ENCODE results near the gene MEP1B.
"Not testable (repeated sequence)": the region's sequence is repeated elsewhere in the genome, so short reads cannot be mapped to it uniquely, and the experiment has no call there.

MEP1B gene

DNA sequence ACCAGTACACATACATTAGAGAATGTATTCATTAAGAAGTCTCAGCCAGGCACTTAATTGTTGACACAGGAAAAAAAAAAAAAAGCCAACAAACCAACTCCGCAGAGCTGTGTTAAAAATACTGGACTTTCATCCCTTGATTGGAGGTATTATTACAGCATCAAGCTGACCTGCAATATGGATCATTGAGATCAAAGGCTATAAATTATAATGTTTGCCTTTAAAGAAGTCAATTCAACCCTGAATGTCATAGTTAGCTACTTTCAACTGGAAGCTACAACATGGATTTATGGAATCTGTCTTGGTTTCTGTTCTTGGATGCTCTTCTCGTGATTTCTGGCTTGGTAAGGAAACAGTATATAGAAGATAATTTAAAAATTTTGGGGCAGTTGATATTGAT, at the start of gene MEP1B:
Gene MEP1B (plus strand): TSS at position 250 of the 400 bp plus-strand sequence. CDS start 32 bp downstream, at position 282.
- H3K27me3 ChIP-seq (ENCODE audit: insufficient read depth, low read length) = no peaks in the 10 kb centered on the region
- H3K36me3 ChIP-seq (ENCODE audit: insufficient read depth, low read length) = no peaks in the 10 kb centered on the region
- no peak within 1 kb of the TSS for H2AFZ ChIP-seq (ENCODE audit: low read depth, low read length)
- no peak within 1 kb of the TSS for H3K4me3 ChIP-seq (ENCODE audit: low read length)
- no peaks in the 10 kb centered on the region for H3K9me3 ChIP-seq (ENCODE audit: low read length)
- no peaks in the 10 kb centered on the region for H3K4me1 ChIP-seq (ENCODE audit: insufficient read depth, low read length)

GRCh38 chr18:32148185-32148870, 41.5 kb upstream of the MEP1B start:
- Histone ChIP-seq H3K4me1 (ENCODE audit: insufficient read depth, low read length) (no peaks in the 10 kb centered on the region), H3K4me3 (ENCODE audit: low read length) (no peak overlapping the region), H2AFZ (ENCODE audit: low read depth, low read length) (no peak overlapping the region), H3K36me3 (ENCODE audit: insufficient read depth, low read length) (no peaks in the 10 kb centered on the region), H3K27me3 (ENCODE audit: insufficient read depth, low read length) (no peaks in the 10 kb centered on the region), H3K9me3 (ENCODE audit: low read length) (no peaks in the 10 kb centered on the region)

- Histone ChIP-seq H3K4me1 (ENCODE audit: insufficient read depth, low read length) (no peaks in the 10 kb centered on the region), H3K4me3 (ENCODE audit: low read length) (no peak overlapping the region), H3K27me3 (ENCODE audit: insufficient read depth, low read length) (no peaks in the 10 kb centered on the region), H3K9me3 (ENCODE audit: low read length) (no peaks in the 10 kb centered on the region), H2AFZ (ENCODE audit: low read depth, low read length) (no peak overlapping the region), H3K36me3 (ENCODE audit: insufficient read depth, low read length) (no peaks in the 10 kb centered on the region)
These were observed 37.0 kb upstream of the MEP1B start for GRCh38 chr18:32152705-32153448.

- H3K4me1 ChIP-seq (ENCODE audit: insufficient read depth, low read length) = no peaks in the 10 kb centered on the region
- H2AFZ ChIP-seq (ENCODE audit: low read depth, low read length) = no peak overlapping the region
- H3K9me3 ChIP-seq (ENCODE audit: low read length) = no peaks in the 10 kb centered on the region
- no peaks in the 10 kb centered on the region for H3K36me3 ChIP-seq (ENCODE audit: insufficient read depth, low read length)
- no peaks in the 10 kb centered on the region for H3K27me3 ChIP-seq (ENCODE audit: insufficient read depth, low read length)
- H3K4me3 ChIP-seq (ENCODE audit: low read length) = no peak overlapping the region
These were observed 33.0 kb upstream of the MEP1B start for GRCh38 chr18:32156855-32157254.

GRCh38 chr18:32157580-32157979, 32.3 kb upstream of the MEP1B start:
- Histone ChIP-seq H3K4me3 (ENCODE audit: low read length) (no peak overlapping the region), H3K9me3 (ENCODE audit: low read length) (no peaks in the 10 kb centered on the region), H3K4me1 (ENCODE audit: insufficient read depth, low read length) (no peaks in the 10 kb centered on the region), H2AFZ (ENCODE audit: low read depth, low read length) (no peak overlapping the region), H3K27me3 (ENCODE audit: insufficient read depth, low read length) (no peaks in the 10 kb centered on the region), H3K36me3 (ENCODE audit: insufficient read depth, low read length) (no peaks in the 10 kb centered on the region)

DNA sequence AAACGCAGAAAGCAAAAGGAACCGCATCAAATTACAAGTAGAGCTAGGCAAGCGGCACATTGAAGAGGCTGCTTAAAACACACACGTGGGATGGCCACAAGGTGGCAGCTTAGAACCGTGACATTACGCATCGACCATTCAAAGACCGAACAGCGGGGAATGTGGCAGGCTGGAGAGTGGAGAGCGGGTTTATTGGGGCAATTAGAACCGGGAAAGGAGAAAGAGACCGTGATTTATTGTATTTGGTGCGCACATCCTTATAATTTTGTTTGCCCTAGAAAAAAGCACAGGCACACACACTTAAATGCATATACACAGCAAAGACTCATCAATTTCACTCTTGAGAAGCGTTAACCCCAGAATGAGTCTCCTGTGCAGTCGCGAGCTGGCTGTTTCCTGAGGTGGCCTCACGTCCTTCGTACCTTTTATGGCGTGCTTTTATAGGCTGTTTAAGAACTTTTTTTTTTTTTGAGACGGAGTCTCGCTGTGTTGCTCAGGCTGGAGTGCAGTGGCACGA, 31.7 kb upstream of the MEP1B start:
- Histone ChIP-seq H3K27me3 (ENCODE audit: insufficient read depth, low read length) (no peaks in the 10 kb centered on the region), H3K4me3 (ENCODE audit: low read length) (no peak overlapping the region), H3K36me3 (ENCODE audit: insufficient read depth, low read length) (no peaks in the 10 kb centered on the region), H3K4me1 (ENCODE audit: insufficient read depth, low read length) (no peaks in the 10 kb centered on the region), H3K9me3 (ENCODE audit: low read length) (no peaks in the 10 kb centered on the region), H2AFZ (ENCODE audit: low read depth, low read length) (no peak overlapping the region)

DNA sequence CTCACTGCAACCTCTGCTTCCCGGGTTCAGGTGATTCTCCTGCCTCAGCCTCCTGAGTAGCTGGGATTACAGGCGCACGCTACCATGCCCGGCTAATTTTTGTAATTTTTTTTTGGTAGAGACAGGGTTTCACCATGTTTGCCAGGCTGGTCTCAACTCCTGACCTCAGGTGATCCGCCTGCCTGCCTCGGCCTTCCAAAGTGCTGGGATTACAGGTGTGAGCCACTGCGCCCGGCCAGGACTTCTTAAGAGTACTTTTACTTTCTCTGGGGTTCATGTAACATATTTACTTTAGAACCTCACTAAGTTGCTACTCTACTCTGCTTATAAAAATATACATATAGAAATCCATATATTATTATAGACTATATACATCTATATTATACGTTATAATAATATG, 31.2 kb upstream of the MEP1B start:
- H3K4me1 ChIP-seq (ENCODE audit: insufficient read depth, low read length); H3K9me3 ChIP-seq (ENCODE audit: low read length); H3K36me3 ChIP-seq (ENCODE audit: insufficient read depth, low read length); H2AFZ ChIP-seq (ENCODE audit: low read depth, low read length); H3K4me3 ChIP-seq (ENCODE audit: low read length); H3K27me3 ChIP-seq (ENCODE audit: insufficient read depth, low read length): not testable (repeated sequence)

DNA sequence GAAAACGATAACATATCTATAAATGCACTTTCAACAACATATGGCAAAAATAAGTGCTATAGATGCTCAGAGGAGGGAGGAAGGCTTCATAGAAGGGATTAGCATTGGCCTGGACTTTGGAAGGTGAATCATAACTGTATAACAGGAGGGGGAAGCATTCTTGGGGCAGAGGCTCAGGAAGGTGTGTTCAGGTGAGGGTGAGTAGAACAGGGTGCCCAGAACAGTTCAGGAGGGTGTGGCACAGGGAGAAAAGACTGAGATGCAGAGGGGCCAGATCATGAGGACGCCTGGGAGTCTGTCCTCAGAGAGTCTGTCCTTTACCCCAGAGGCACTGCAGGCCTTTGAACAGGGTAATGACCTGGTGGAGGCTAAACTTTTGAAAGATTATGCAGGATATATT, 29.3 kb upstream of the MEP1B start:
- Histone ChIP-seq H3K4me3 (ENCODE audit: low read length) (no peak overlapping the region), H3K27me3 (ENCODE audit: insufficient read depth, low read length) (no peaks in the 10 kb centered on the region), H3K9me3 (ENCODE audit: low read length) (no peaks in the 10 kb centered on the region), H2AFZ (ENCODE audit: low read depth, low read length) (no peak overlapping the region), H3K36me3 (ENCODE audit: insufficient read depth, low read length) (no peaks in the 10 kb centered on the region), H3K4me1 (ENCODE audit: insufficient read depth, low read length) (no peaks in the 10 kb centered on the region)

- H3K27me3 ChIP-seq (ENCODE audit: insufficient read depth, low read length) = no peaks in the 10 kb centered on the region
- H3K36me3 ChIP-seq (ENCODE audit: insufficient read depth, low read length) = no peaks in the 10 kb centered on the region
- no peaks in the 10 kb centered on the region for H3K4me1 ChIP-seq (ENCODE audit: insufficient read depth, low read length)
- no peaks in the 10 kb centered on the region for H3K9me3 ChIP-seq (ENCODE audit: low read length)
- H3K4me3 ChIP-seq (ENCODE audit: low read length) = no peak overlapping the region
- no peak overlapping the region for H2AFZ ChIP-seq (ENCODE audit: low read depth, low read length)
These were observed 21.7 kb upstream of the MEP1B start for GRCh38 chr18:32167980-32168730.

- Histone ChIP-seq H3K9me3 (ENCODE audit: low read length) (no peaks in the 10 kb centered on the region), H3K27me3 (ENCODE audit: insufficient read depth, low read length) (no peaks in the 10 kb centered on the region), H2AFZ (ENCODE audit: low read depth, low read length) (no peak overlapping the region), H3K4me3 (ENCODE audit: low read length) (no peak overlapping the region), H3K36me3 (ENCODE audit: insufficient read depth, low read length) (no peaks in the 10 kb centered on the region), H3K4me1 (ENCODE audit: insufficient read depth, low read length) (peaks cover 4% of the 10 kb centered on the region)
These were observed 16.2 kb upstream of the MEP1B start for GRCh38 chr18:32173654-32174053.

- Histone ChIP-seq H3K4me3 (ENCODE audit: low read length) (no peak overlapping the region), H3K4me1 (ENCODE audit: insufficient read depth, low read length) (peaks cover 9% of the 10 kb centered on the region), H3K9me3 (ENCODE audit: low read length) (no peaks in the 10 kb centered on the region), H2AFZ (ENCODE audit: low read depth, low read length) (no peak overlapping the region), H3K27me3 (ENCODE audit: insufficient read depth, low read length) (no peaks in the 10 kb centered on the region), H3K36me3 (ENCODE audit: insufficient read depth, low read length) (no peaks in the 10 kb centered on the region)
These were observed 15.1 kb upstream of the MEP1B start for GRCh38 chr18:32174719-32175118.

DNA sequence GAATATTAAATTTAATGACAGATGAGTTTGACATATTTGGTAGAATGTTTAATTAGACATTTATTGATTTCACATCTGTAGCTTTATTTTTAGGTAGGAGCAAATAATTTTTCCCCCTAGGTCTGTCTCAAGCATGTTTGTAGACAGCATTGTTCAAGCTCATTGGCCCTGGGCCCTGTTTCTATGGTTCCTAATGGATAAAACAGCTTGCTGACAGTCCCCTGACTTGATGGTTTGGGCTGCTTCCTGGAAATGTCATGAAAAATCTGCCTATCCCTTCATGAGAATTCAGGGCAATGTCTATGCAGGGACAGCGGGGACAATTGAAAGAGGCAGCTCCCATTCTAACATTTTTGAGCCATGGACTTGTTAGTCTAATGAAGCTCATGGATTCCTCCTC, 14.6 kb upstream of the MEP1B start:
- Histone ChIP-seq H3K36me3 (ENCODE audit: insufficient read depth, low read length) (no peaks in the 10 kb centered on the region), H3K4me3 (ENCODE audit: low read length) (no peak overlapping the region), H3K9me3 (ENCODE audit: low read length) (no peaks in the 10 kb centered on the region), H2AFZ (ENCODE audit: low read depth, low read length) (no peak overlapping the region), H3K27me3 (ENCODE audit: insufficient read depth, low read length) (no peaks in the 10 kb centered on the region), H3K4me1 (ENCODE audit: insufficient read depth, low read length) (peaks cover 14% of the 10 kb centered on the region)

DNA sequence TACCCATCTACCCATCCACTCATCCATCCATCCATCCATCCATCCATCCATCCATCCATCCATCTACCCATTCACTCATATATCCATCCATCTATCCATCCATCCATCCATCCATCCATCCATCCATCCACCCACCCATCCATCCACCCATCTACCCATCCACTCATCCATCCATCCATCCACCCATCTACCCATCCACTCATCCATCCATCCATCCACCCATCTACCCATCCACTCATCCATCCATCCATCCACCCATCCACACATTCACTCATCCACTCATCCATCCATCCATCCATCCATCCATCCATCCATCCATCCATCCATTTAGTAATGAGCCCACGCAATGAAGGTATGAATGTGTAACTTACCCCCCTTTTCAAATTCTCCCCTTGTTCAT, 13.1 kb upstream of the MEP1B start:
- not testable (repeated sequence) for H3K4me3 ChIP-seq (ENCODE audit: low read length); H3K27me3 ChIP-seq (ENCODE audit: insufficient read depth, low read length); H3K9me3 ChIP-seq (ENCODE audit: low read length); H2AFZ ChIP-seq (ENCODE audit: low read depth, low read length); H3K36me3 ChIP-seq (ENCODE audit: insufficient read depth, low read length)
- peaks cover 15% of the 10 kb centered on the region for H3K4me1 ChIP-seq (ENCODE audit: insufficient read depth, low read length)
